HS-5 (cell line): ENCODE data around the gene PDC.
"Not testable (repeated sequence)": the region's sequence is repeated elsewhere in the genome, so short reads cannot be mapped to it uniquely, and the experiment has no call there.

Experiments used
- DNase-seq: peaks from one replicate; pipeline ENCODE4 v3.0.0-alpha.2; 2012; ENCODE audit warnings: low read depth

Gene PDC

DNA sequence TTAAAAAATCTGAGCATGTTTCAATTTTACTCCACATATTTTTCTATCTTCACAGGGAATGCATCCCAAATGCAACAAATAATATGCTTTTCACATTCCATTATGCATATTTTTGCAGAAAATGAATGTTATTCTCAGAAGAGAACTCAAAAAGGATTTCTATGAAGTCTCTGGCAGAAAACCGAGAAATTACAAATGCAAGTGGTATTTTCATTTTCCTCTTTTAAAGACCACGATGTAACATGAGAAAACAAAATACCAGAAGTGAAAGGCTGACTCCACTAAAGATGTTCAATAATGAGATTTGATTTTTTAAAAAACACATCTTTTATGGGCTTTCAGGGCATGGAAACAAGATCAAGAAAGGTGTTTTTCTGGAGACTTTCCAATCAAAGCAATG is 5.0 kb upstream of the PDC start:
- DNase-seq = no peak

DNA sequence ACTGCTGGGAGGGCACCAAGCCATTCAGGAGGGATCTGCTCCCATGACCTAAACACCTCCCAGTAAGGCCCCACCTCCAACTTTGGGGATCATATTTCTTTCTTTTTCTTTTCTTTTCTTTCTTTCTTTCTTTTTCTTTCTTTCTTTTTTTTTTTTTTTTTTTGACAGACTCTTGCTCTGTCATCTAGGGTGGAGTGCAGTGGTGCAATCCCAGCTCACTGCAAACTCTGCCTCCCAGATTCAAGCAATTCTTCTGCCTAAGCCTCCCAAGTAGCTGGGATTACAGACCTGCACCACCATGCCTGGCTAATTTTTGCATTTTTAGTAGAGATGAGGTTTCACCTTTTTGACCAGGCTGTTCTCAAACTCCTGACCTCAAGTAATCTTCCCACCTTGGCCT is 4.6 kb upstream of the PDC start:
- DNase-seq = not testable (repeated sequence)

DNA sequence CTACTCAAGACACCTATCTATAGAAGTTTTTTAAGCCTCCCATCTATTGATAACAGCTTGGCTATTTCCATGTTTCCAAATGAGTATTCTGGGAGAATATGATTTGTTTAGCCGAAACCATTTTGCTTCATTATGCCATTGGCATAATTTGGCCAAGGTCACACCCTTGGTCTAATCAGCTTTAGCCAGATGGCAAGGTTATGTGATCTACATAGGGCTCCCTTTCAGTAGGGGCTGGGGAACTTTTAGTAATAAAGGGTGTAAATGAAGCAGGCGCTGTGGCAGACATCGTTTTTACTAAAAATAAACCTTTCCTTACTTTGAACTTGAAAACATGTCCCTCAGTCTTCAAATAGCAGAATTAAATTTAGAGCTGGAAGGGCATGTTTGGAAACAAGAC is 3.0 kb upstream of the PDC start:
- no peak for DNase-seq

DNA sequence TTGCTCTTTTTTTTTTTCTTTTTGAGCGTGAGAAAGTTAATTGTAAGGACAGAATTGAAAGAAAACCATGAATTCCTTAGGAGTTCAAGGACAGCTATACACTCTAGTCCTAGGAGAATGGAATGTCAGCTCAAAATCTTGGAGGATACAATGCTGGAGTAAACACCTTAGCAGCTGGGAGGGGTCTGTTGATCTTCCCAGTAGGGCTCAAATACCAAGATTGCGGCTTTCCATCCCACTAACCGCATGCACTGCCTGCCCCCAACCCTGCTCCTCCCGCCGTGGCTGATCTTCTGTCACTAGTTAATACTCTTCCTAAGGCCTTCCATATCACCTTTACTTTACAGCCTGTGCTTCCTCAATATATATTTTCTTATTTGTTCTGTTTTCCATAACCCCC is 2.6 kb upstream of the PDC start:
- DNase-seq = no peak

DNA sequence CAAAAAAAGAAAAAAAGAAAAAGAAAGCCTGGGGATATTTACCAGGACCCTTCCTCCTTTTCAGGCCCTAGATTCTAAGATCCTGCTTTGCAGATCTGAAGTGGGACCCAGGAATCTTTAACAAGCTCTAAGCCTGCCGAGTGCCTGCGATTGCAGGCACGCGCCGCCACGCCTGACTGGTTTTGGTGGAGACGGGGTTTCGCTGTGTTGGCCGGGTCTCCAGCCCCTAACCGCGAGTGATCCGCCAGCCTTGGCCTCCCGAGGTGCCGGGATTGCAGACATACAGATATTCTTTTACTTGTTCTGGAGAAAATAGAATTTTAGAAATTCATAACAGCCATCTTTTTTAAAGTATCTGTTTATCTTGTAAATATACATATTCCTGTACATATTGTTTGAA is 1.8 kb downstream of the PDC start:
- DNase-seq = not testable (repeated sequence)

DNA sequence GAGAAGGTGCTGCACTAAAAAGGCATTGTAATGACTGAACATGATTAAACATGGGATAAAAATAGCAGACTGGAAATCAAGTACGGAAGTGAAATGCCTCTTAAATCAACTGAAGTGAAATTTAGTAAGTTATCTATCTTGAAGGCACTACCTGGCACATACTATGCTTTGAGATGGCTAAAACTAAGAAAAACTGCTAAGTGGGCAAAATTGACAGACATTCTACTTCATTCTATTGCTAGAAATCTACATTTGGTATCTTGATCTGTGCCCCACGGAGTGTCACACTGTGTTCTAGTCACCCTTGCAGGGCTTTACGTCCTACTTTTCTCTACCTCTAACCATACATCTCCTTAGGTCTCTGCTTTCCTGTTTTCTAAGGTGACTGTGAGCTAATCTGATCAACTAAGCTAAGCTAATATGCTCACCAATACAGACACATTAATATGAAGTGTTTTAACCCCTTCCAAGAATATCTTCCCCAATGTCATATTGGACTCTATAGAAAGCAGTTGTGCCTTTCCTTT is 4.1 kb downstream of the PDC start:
- no peak for DNase-seq

DNA sequence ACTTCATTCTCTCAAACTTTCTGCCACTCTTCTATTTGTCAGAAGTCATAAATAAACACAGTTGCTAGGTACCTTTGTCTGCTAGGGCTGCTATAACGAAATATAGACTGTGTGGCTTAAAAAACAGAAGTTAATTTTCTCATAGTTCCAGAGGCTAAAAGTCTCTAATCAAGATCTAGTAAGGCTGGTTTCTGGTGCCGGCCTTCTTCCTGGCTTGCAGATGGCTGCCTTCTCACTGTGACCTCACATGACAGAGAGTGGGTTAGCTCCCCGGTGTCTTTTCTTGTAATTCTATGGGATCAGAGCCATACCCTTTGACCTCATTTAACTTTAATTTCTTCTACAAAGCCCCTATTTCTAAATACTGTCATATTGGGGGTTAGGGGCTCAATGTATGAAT is 5.9 kb downstream of the PDC start:
- DNase-seq = no peak

DNA sequence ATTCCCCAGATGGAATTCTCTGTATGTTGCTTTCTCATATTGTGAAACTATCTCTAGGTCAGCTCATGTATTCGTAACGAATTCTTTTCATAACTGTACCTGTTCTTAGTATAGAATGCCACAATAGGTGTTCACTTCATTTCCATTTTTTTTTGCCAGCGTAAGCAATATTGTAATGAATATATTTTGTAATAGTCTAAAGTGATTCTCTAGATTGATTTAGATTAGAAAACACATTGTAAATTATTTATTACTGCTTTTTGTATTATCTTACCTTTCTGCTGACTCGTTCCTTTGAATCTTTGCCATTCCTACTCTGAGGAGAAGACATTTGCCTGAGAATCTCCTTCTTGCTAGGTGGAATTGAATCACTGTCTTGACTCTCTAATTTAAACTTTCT is 14.8 kb downstream of the PDC start:
- no peak for DNase-seq

DNA sequence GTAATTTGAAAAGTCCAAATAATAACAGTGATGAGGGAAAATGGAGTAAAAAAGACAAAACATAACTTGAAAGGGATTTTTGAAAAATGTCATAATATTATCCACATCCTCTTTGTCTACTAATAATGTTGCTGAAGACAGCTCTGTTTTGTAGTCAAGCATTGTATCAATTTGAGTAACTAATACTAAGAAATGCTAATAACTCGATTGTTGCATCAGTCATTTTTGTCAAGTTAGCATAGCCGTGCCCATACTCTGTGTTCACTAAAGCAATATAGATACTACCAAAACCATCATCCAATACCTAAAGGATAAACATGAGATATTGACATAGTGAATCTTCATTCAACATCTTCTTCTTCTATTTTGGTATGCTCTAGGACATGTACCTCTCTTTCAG is 17.3 kb downstream of the PDC start:
- no peak for DNase-seq

DNA sequence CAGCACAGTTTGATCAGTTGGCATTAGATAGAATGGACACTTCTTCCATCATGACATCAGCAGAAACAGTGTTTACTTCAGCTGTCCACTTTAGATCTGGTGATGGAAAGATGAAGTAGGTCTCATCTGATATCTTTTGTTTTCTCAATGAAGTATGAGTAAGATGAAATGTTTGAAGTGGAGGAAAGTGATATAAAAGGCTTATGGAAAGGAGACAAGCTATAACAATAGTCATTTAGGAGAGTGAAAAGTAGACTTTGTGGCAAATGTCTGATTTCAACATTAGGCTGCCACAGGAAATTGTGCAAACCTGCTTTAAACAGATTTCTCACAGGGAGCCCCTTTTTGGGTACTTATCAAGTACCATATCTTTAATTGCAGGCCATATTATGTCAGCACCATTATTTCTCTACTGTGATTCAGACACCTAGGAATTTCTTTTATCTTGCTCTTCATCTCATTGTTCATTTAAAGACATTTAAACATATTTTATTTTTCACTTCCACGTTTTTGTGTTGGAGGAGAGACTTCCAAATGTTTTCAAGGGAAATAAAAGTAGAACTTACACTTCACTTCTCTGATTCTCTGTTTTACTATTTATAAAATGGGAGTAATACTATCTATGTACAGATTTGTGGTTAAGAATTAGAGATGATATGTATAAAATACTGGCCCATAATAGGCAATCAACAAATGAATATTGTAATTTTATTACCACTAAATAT is 18.1 kb downstream of the PDC start:
- peak; percentile 15 for DNase-seq

DNA sequence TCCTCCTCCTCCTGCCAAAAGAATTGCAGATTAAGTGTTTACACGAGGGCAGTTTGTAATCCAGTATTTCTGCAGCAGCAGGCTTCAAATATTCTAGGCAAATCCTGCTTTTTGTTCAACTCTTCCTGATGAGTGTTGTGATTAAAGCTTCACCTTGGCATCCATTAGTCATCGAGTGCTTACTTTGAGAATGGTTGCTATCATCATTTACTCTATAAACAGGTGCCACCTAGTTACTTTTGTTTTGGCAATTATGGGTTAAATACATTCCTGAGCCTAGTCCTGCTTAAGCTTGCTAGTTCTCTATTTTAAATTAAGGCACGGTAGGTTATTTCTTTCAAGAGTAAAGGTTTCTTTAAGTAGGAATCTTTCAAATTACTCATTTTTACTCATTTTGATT is 20.3 kb downstream of the PDC start:
- no peak for DNase-seq

DNA sequence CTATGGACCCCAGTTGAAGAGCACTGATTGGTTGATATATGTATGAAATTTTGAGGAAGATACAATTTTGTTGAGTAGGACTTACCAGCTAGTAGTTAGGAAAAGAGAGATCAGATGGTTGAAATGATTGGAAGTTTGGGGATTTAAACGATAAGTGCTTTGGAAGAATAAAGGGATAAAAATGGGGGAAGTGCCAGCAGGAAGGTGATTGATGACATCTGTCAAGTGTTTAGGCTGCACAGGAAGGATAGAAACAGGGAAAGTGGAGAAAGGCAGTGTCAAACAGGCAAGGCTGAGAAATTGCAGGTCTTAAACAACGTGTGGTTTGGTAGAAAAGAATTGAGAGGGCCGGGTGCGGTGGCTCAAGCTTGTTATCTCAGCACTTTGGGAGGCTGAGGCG is 22.3 kb downstream of the PDC start:
- DNase-seq = no peak

DNA sequence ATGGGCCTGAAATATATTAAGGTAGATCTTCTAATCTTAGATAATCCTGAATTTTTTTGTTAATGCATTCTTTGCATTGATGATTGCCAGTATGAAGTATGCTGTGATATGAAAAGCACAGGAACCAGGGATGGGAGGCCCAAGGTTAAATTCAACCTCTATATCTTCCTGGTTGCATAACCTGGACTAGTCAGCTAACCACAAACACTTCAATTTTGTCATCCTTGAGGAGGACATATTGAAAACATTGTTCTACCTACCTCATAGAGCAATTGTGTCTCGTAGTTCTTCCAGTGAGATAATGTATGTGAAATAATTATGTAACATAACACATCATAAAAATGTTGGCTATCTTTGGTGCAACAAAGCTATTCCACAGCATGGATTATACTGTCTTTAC is 25.6 kb downstream of the PDC start:
- no peak for DNase-seq

DNA sequence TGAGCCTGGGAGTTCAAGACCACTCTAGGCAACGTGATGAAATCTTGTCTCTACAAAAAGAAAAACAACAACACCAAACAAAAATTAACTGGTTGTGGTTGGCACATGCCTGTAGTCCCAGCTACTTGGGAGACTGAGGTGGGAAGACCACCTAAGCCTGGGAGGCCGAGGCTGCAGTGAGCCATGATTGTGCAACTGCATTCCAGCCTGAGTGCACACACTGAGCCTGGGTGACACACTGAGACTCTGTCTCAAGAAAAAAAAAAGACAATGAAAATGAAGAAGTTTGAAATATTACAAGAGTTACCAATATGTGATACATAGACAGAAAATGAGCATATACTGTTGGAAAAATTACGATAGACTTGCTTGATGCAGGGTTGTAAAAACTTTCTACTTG is 31.9 kb downstream of the PDC start:
- no peak for DNase-seq

DNA sequence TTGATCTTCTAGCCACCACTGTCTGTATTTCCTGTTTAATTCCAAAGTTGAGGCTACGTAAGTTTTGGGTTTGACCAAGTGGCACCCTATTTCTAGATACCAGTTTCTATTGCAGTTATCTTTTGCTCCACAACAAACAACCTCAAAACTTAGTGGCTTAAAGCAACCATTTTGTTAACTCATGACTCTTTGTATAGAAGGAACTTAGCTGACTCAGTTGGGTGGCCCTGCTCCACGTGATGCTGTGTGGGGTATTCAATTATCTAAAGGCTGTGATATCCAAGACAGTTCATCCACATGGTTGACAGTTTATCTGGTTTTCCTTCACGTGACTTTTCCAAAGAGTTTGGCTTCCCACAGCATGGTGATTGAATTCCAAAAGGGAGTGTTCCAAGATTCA is 34.8 kb downstream of the PDC start:
- no peak for DNase-seq

DNA sequence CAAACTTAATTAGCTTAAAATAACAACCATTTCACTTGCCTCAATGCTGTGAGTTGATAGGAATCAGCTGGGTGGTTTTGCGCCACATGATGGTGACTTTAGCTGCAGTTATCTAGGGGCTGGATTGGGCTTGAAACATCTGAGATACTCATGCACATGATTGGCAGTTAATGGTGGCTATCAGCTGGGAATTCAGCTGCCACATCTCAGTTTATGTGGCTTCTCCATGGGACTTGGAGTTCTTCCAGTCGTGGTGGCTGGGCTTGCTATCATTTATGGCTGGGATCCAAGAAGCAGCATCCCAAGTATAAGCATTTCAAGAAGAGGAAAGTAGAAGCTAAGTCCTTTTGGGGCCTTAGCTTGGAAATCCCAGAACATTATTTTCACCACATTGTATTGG is 36.4 kb downstream of the PDC start:
- no peak for DNase-seq

DNA sequence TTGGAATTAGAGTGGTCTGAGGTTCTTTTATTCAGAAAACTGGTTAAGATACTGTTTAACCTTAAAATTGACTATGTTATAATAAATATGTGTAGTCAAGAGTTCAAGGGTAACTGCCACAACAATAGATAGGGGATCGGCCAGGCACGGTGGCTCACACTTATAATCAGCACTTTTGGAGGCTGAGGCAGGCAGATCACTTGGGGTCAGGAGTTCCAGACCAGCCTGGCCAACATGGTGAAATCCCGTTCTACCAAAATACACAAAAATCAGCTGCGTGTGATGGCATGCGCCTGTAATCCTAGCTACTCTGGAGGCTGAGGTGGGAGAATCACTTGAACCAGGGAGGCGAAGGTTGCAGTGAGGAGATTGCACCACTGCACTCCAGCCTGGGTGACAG is 39.5 kb downstream of the PDC start:
- DNase-seq = no peak

DNA sequence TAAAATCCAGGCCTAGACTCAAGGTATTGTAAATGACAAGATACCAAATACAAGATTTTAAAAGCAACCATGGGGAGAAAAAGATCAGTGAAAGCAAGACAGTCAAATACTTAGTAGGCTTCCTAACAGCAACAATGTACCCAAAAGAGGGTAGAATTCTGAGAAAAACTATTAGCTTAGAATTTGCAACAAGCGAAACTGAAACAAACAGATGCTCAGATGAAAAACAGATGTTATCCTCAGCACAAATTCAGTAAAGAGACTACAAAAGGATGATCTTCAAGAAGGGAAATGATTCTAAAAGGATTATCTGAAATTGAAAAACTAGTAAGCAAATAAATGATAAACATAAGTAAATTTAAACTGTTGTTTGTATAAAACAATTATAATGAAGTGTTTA is 40.0 kb downstream of the PDC start:
- DNase-seq = no peak

DNA sequence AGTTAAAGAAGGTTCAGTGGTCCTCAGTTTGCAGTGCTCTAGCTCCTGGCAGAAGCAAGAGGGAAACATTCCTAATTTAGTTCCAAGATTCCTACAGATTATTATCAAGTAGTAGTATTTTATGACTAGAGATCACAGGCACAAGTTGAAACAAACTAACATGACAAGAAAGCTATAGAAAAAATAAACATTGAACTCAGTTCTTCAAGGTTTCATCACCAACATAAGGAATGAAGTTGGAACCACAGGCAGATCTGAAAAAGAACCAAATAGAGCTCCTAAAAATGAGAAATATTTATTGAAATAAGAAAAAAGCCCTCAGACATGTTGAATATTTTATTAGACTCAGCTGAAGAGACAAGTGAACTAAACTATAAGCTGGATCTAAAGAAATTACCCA is 40.6 kb downstream of the PDC start:
- no peak for DNase-seq

DNA sequence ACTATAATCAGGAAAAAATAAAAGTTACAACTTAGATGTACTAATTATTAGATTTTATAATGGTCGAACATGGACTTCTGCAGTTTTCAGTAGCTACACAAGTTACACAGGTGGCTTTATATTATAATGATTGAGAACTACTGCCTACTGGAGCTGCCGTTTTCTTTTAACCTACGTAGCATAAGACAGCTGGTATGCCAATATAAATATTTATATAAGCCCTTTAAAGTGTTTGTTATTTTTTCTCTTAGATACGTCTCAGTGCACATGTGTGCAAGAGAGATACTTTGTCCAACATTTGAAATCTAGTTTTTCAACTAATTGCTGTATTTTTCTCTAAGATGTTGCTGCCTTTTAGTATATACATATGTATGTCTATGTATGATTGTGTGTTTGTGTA is 42.4 kb downstream of the PDC start:
- DNase-seq = no peak

DNA sequence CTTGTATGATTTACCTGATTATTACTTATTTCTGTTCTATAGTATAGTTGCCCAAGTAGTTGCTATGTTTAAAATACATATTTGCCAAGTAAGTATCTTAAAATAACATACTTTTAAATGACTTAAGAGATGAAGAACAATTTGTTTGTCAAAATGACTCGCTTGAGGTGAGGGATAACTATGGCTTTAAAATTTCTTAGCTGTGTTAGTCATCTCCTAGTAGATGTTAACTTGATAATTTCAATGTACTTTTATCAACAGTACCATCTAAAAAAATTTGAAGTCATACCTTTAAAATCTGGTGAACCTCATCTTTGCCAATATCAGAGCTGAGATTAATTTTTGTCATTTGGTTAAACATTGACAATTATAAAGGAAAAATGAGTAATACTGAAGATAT is 47.6 kb downstream of the PDC start:
- DNase-seq = peak; percentile 22

DNA sequence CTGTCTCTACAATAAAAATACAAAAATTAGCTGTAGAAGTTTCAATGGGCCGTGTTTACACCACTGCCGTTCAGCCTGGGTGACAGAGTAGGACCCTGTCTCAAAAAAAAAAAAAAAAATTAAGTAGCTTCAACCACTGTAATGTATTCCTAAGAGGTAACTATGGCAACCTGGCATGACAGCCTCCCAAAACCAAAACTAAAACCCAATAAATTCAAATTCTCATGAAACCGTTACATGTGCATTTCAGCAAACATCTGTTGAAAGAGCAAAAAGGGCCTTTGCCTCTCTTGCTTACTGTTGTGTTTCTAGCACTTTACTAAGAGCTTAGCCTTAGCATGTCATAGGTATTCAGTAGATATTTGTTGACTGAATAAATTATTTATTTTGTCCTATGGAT is 51.8 kb downstream of the PDC start:
- DNase-seq = no peak

DNA sequence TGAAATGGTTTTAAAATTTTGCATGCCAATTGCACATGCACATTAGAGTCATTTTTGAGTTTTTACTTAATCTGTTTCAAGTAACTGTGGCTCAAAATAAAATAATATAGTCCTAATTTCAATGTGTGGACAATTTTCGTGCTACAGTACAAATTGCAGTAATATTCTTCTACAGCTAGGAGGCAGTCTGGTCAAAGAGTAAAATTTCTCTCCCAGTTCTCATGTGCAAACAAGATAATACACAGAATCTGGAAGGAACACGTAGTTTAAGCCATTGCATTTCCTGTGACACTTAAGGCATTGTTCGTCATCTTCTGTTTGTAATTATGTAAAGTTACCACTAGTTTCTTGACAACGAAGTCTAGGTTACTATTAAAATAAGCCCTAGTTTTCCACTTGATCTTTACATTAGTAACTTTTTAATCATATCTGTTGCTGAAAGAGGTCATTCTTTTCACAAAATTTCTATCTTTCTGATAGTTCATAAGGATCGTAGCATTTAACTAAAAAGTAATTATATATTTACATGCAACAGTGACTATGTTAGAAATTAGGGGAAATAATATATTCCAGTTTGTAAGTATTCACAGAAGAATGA is 56.4 kb downstream of the PDC start:
- DNase-seq = no peak

DNA sequence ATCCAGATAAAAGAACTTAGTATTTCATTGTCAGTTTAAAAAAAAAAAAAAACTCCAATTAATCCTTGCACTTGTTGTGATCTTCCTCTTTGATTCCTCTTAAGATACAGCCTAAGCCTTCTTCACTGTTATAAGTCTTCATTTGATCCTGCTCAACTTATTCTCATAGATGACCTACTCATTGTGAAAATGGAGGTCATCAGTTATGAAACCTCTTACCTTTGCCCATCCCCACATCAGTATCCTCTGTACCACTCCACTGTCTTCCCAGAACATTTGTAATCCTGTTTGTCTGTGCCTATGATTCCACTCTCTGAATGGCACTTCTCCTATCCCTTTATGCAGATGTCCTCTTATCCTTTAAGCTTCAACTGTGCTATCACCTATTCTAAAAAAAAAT is 57.3 kb downstream of the PDC start:
- DNase-seq = no peak
